GM19043 (cell line): ENCODE results near the gene BAD.

Experiments used
- ATAC-seq: cut with Tn5 transposase; IDR thresholded peaks from one replicate; pipeline ENCODE4 v1.9.1; 2021; ENCODE audit warnings: low read depth; ENCODE audit not compliant: unreplicated experiment

The BAD gene

GRCh38 chr11:64261556-64262080 is 22.8 kb downstream of the BAD start:
- no peak for ATAC-seq

- no peak for ATAC-seq
Observed at GRCh38 chr11:64260147-64260708, 24.2 kb downstream of the BAD start.

GRCh38 chr11:64259533-64260067 is 24.9 kb downstream of the BAD start:
- ATAC-seq = no peak

GRCh38 chr11:64258946-64259532 is 25.4 kb downstream of the BAD start:
- ATAC-seq = no peak

- no peak for ATAC-seq
Observed at GRCh38 chr11:64258356-64258755, 26.1 kb downstream of the BAD start.

GRCh38 chr11:64256300-64256699 is 28.2 kb downstream of the BAD start:
- ATAC-seq = no peak

GRCh38 chr11:64255135-64256128 is 29.0 kb downstream of the BAD start:
- no peak for ATAC-seq

- no peak for ATAC-seq
Observed at GRCh38 chr11:64254326-64254725, 30.1 kb downstream of the BAD start.

GRCh38 chr11:64253481-64253880 is 31.0 kb downstream of the BAD start:
- no peak for ATAC-seq

GRCh38 chr11:64253043-64253442 is 31.4 kb downstream of the BAD start:
- ATAC-seq = no peak

GRCh38 chr11:64252003-64252872 is 32.2 kb downstream of the BAD start:
- no peak for ATAC-seq

GRCh38 chr11:64251753-64252002 is 32.8 kb downstream of the BAD start:
- ATAC-seq = no peak

- ATAC-seq = no peak
Observed at GRCh38 chr11:64251016-64251752, 33.3 kb downstream of the BAD start, which contains the start of gene PLCB3. TSS of gene PLCB3 (plus strand) at chr11:64251530. CDS start at chr11:64251650, 120 bp downstream.

GRCh38 chr11:64250415-64251015 is 34.0 kb downstream of the BAD start:
- no peak for ATAC-seq

- ATAC-seq = no peak
Observed at GRCh38 chr11:64249563-64250414, 34.7 kb downstream of the BAD start.

- no peak for ATAC-seq
Observed at GRCh38 chr11:64249038-64249437, 35.4 kb downstream of the BAD start.

GRCh38 chr11:64248578-64248977 is 35.9 kb downstream of the BAD start:
- ATAC-seq = no peak
